HepG2 (cell line): ENCODE data around the gene KIFC1. TPM values are rescaled to one million over a fixed set of nuclear protein-coding genes. Genes with fewer than 3 reads are reported as not detected.

ENCODE experiments used
- MEF2D ChIP-seq: sonication (generic); formaldehyde crosslinking; IDR thresholded peaks from 2 replicates; pipeline ENCODE4 v1.5.1; 2020; ENCODE audit warnings: mild to moderate bottlenecking, missing genetic modification reagents
- NKX3-1 ChIP-seq: sonication (generic); formaldehyde crosslinking; IDR thresholded peaks from 2 replicates; pipeline ENCODE4 v1.5.0; 2020; ENCODE audit warnings: missing genetic modification reagents
- NR2F6 ChIP-seq, 2 experiments: IDR thresholded peaks; 2 replicates each; pipeline ENCODE4 v1.6.1; 2016; ENCODE audit warnings: antibody characterized with exemption in 1 of 2, mild to moderate bottlenecking in 1 of 2
- ONECUT2 ChIP-seq: sonication (generic); formaldehyde crosslinking; IDR thresholded peaks from 2 replicates; pipeline ENCODE4 v1.4.0; 2020; ENCODE audit warnings: missing genetic modification reagents
- SNAI1 ChIP-seq: sonication (generic); formaldehyde crosslinking; IDR thresholded peaks from 2 replicates; pipeline ENCODE4 v1.5.0; 2020; ENCODE audit warnings: mild to moderate bottlenecking, missing genetic modification reagents, borderline replicate concordance
- SRSF1 ChIP-seq: fragments of 200-400 bp; formaldehyde crosslinking; optimal IDR thresholded peaks from 2 replicates; pipeline ENCODE3; 2017; ENCODE audit warnings: mild to moderate bottlenecking, low read depth, low read length, moderate library complexity
- TBX2 ChIP-seq: sonication (generic); formaldehyde crosslinking; IDR thresholded peaks from 2 replicates; pipeline ENCODE4 v1.5.0; 2020; ENCODE audit warnings: missing genetic modification reagents, mild to moderate bottlenecking, borderline replicate concordance
- ZBTB43 ChIP-seq: sonication (generic); formaldehyde crosslinking; conservative IDR thresholded peaks from 2 replicates; pipeline ENCODE4 v1.4.0; 2020; ENCODE audit warnings: missing genetic modification reagents
- ZFP91 ChIP-seq: sonication (generic); formaldehyde crosslinking; IDR thresholded peaks from 2 replicates; pipeline ENCODE4 v1.9.0; 2022; ENCODE audit warnings: missing genetic modification reagents, mild to moderate bottlenecking, borderline replicate concordance
- ZMYM2 ChIP-seq: sonication (generic); formaldehyde crosslinking; IDR thresholded peaks from 2 replicates; pipeline ENCODE4 v1.8.0; 2022; ENCODE audit warnings: mild to moderate bottlenecking, missing genetic modification reagents
- ZNF281 ChIP-seq: sonication (generic); formaldehyde crosslinking; IDR thresholded peaks from 2 replicates; pipeline ENCODE4 v1.4.0; 2020; ENCODE audit warnings: missing genetic modification reagents, borderline replicate concordance
- ZNF558 ChIP-seq: sonication (generic); formaldehyde crosslinking; IDR thresholded peaks from 2 replicates; pipeline ENCODE4 v1.9.0; 2022; ENCODE audit warnings: mild to moderate bottlenecking, missing genetic modification reagents, borderline replicate concordance
- ZNF564 ChIP-seq: sonication (generic); formaldehyde crosslinking; IDR thresholded peaks from 2 replicates; pipeline ENCODE4 v1.8.1; 2023; ENCODE audit warnings: mild to moderate bottlenecking, missing genetic modification reagents
- ZNF574 ChIP-seq: sonication (generic); formaldehyde crosslinking; IDR thresholded peaks from 2 replicates; pipeline ENCODE4 v1.4.0; 2020; ENCODE audit warnings: missing genetic modification reagents
- ZNF598 ChIP-seq: sonication (generic); formaldehyde crosslinking; IDR thresholded peaks from 2 replicates; pipeline ENCODE4 v1.5.1; 2020; ENCODE audit warnings: mild to moderate bottlenecking, missing genetic modification reagents, borderline replicate concordance
- ZNF614 ChIP-seq: IDR thresholded peaks from 2 replicates; pipeline ENCODE4 v1.6.1; 2018; ENCODE audit warnings: missing biosample characterization, missing genetic modification reagents, inconsistent platforms, borderline replicate concordance
- ZNF639 ChIP-seq: conservative IDR thresholded peaks from 2 replicates; pipeline ENCODE4 v1.6.1; 2018; ENCODE audit warnings: missing genetic modification reagents
- ZNF768 ChIP-seq: sonication (generic); formaldehyde crosslinking; IDR thresholded peaks from 2 replicates; pipeline ENCODE4 v1.4.0; 2020; ENCODE audit warnings: missing genetic modification reagents
- polyA plus RNA-seq, 8 experiments: library from polyadenylated mRNA; depleted of rRNA in 3 of 8; stranded (reverse) in 7 of 8; unstranded in 1 of 8; fragments of >200 nt; fragmentation: Illumina TruSeq in 4 of 8; extraction: Trizol in 4 of 8; gene quantifications; 2 replicates each; pipeline versions ENCODE4 v1.2.1 to v1.2.3, GENCODE V29; 2011 to 2016; ENCODE audit warnings: low read depth in 4 of 8, missing spikeins in 1 of 8, mixed read lengths in 1 of 8; ENCODE audit not compliant: insufficient read depth in 1 of 8
- total RNA-seq, 5 experiments: library from RNA; depleted of rRNA; stranded (reverse); fragments of >200 nt; fragmentation: Illumina TruSeq; extraction: Trizol; gene quantifications; 2 replicates each; pipeline ENCODE4 v1.2.3, GENCODE V29; 2016; ENCODE audit warnings: low read depth in 1 of 5

KIFC1 gene
- total and polyA plus RNA-seq, 2 of the 13 experiments (the other 11 are each of a cell fraction or from before 2014, with no cell fraction given): 25.0 to 45.5 TPM

GRCh38 chr6:33428224-33428965 lies 36.8 kb downstream of the KIFC1 start (continued):
- TF ChIP-seq ZNF281 (CRISPR knock-in tag) (peak; percentile 24; the same call in 1 of the 2 replicates), ZBTB43 (CRISPR knock-in tag) (0 out of 2 replicates have a peak, but pooled peaks have one; percentile 67), TBX2 (CRISPR knock-in tag) (peak; percentile 51; the same call in 1 of the 2 replicates), ZNF558 (CRISPR knock-in tag) (peak; percentile 54; the same call in 1 of the 2 replicates), ZNF639 (CRISPR knock-in tag) (peak; percentile 40; the same call in 1 of the 2 replicates), SNAI1 (CRISPR knock-in tag) (0 out of 2 replicates have a peak, but pooled peaks have one; percentile 32), NR2F6 (IDR thresholded peaks at IDR 0.05) (peak; percentile 83), NR2F6 (CRISPR knock-in tag; IDR thresholded peaks at IDR 0.05) (peak; percentile 84; the same call in 1 of the 2 replicates), ZNF598 (no peak), MEF2D (CRISPR knock-in tag) (no peak), SRSF1 (peak; percentile 57), ZNF574 (CRISPR knock-in tag) (peak; percentile 24; the same call in 1 of the 2 replicates), ZFP91 (CRISPR knock-in tag) (no peak), ZNF564 (CRISPR knock-in tag) (0 out of 2 replicates have a peak, but pooled peaks have one; percentile 28), NKX3-1 (CRISPR knock-in tag) (no peak), ONECUT2 (CRISPR knock-in tag) (no peak), ZMYM2 (CRISPR knock-in tag) (no peak), ZNF768 (peak; percentile 75), ZNF614 (CRISPR knock-in tag) (peak; percentile 26; the same call in 1 of the 2 replicates)
